A549 (cell line): ENCODE results near the gene PLEKHA7. TPM values are rescaled to one million over a fixed set of nuclear protein-coding genes. Genes with fewer than 3 reads are reported as not detected.

ENCODE experiments used
- ATAC-seq, 2 experiments: fragments of 200-7000 bp in 1 of 2; fragments of >200 bp in 1 of 2; cut with Nextera tagmentation in 1 of 2; cut with Tn5 transposase in 1 of 2; 3 replicates each; pipeline versions ENCODE4 v1.8.0 to v1.9.1; 2018 to 2020; ENCODE audit warnings: mild to moderate bottlenecking in 1 of 2, moderate library complexity in 1 of 2
- CTCF ChIA-PET: fragments of 300-600 bp; sonication (Branson Sonifier 250); formaldehyde crosslinking; extraction: SDS; loops from one replicate; lab custom pipeline; 2021; ENCODE audit warnings: antibody characterized with exemption, inconsistent platforms; lab: Yijun Ruan, JAX
- POLR2A ChIA-PET: fragments of 350-600 bp; formaldehyde crosslinking; extraction: SDS; loops from one replicate; lab custom pipeline; 2021; ENCODE audit warnings: antibody characterized with exemption, inconsistent platforms; lab: Yijun Ruan, JAX
- DNase-seq, 2 experiments: peaks; one replicate each; pipeline versions ENCODE4 v3.0.0 to v3.0.0-alpha.2; 2011 to 2016; ENCODE audit warnings: low read depth in 1 of 2, low spot score in 1 of 2
- FAIRE-seq: peaks from 2 replicates; lab custom pipeline; 2011; peaks lifted over from hg19 to GRCh38; lab: Jason Lieb, UNC
- H3K27ac ChIP-seq, 2 experiments: fragments of >200 bp; sonication (Bioruptor Twin); formaldehyde crosslinking; 3 replicates each; pipeline ENCODE4 v1.5.1; 2016 to 2017
- H3K4me1 ChIP-seq: fragments of >200 bp; sonication (Bioruptor Twin); formaldehyde crosslinking; 3 replicates; pipeline ENCODE4 v1.6.1; 2016
- H3K4me2 ChIP-seq: fragments of >200 bp; sonication (Bioruptor Twin); formaldehyde crosslinking; 3 replicates; pipeline ENCODE4 v1.6.1; 2016
- H3K4me3 ChIP-seq: fragments of >200 bp; sonication (Bioruptor Twin); formaldehyde crosslinking; 3 replicates; pipeline ENCODE4 v1.5.1; 2016
- H3K9me3 ChIP-seq: fragments of >200 bp; sonication (Bioruptor Twin); formaldehyde crosslinking; 3 replicates; pipeline ENCODE4 v1.6.1; 2016
- CBX2 ChIP-seq: fragments of 200-600 bp; sonication (generic); IDR thresholded peaks from 2 replicates; pipeline ENCODE4 v1.6.1; 2016; ENCODE audit warnings: low read depth, mild to moderate bottlenecking, borderline replicate concordance
- CEBPB ChIP-seq, 2 experiments: fragments of >200 bp in 1 of 2; sonication (Bioruptor Twin) in 1 of 2; formaldehyde crosslinking in 1 of 2; IDR thresholded peaks; 2 replicates each; pipeline ENCODE4 v1.6.1; 2012 to 2016
- CTCF ChIP-seq: fragments of >200 bp; sonication (Bioruptor Twin); formaldehyde crosslinking; IDR thresholded peaks from 3 replicates; pipeline ENCODE4 v1.5.1; 2016
- E2F6 ChIP-seq: IDR thresholded peaks from 2 replicates; pipeline ENCODE4 v1.6.1; 2012; ENCODE audit warnings: low read depth, borderline replicate concordance
- EHF ChIP-seq: fragments of 250-450 bp; sonication (Bioruptor Pico); IDR thresholded peaks from 2 replicates; pipeline ENCODE4 v1.5.0; 2020; ENCODE audit warnings: mild to moderate bottlenecking
- ELK1 ChIP-seq: fragments of 150-350 bp; IDR thresholded peaks from 2 replicates; pipeline ENCODE4 v1.6.1; 2014; ENCODE audit warnings: low read depth, mild to moderate bottlenecking, low read length
- EP300 ChIP-seq, 2 experiments: fragments of >200 bp; sonication (Bioruptor Twin); formaldehyde crosslinking; IDR thresholded peaks; 2 replicates in 1 of 2; 3 replicates in 1 of 2; pipeline ENCODE4 v1.6.1; 2016 to 2017
- FOSB ChIP-seq: fragments of 250-450 bp; sonication (Bioruptor Pico); IDR thresholded peaks from 2 replicates; pipeline ENCODE4 v1.5.0; 2020; ENCODE audit warnings: mild to moderate bottlenecking, moderate library complexity
- GATA3 ChIP-seq: IDR thresholded peaks from 2 replicates; pipeline ENCODE4 v1.6.1; 2012; ENCODE audit warnings: borderline replicate concordance
- HDAC2 ChIP-seq: fragments of 200-600 bp; sonication (generic); IDR thresholded peaks from 2 replicates; pipeline ENCODE4 v1.6.1; 2016
- JUNB ChIP-seq: fragments of >200 bp; sonication (Bioruptor Twin); formaldehyde crosslinking; IDR thresholded peaks from 2 replicates; pipeline ENCODE4 v1.6.1; 2016
- MAX ChIP-seq: IDR thresholded peaks from 2 replicates; pipeline ENCODE4 v1.6.1; 2012
- PHF8 ChIP-seq: fragments of 200-600 bp; sonication (generic); IDR thresholded peaks from 2 replicates; pipeline ENCODE4 v1.6.1; 2016; ENCODE audit warnings: low read depth, mild to moderate bottlenecking, antibody characterized with exemption, moderate library complexity, borderline replicate concordance
- RFX5 ChIP-seq: fragments of 450-650 bp; IDR thresholded peaks from 2 replicates; pipeline ENCODE4 v1.7.1; 2014; ENCODE audit warnings: antibody characterized with exemption, mild to moderate bottlenecking, moderate library complexity
- SMC3 ChIP-seq: fragments of >200 bp; sonication (Bioruptor Twin); formaldehyde crosslinking; IDR thresholded peaks from 3 replicates; pipeline ENCODE4 v1.6.1; 2018; ENCODE audit warnings: inconsistent platforms
- SREBF2 ChIP-seq: fragments of 450-650 bp; IDR thresholded peaks from 2 replicates; pipeline ENCODE4 v1.6.1; 2014; ENCODE audit warnings: mild to moderate bottlenecking, moderate library complexity
- TP53 ChIP-seq: fragments of 250-450 bp; sonication (Bioruptor Pico); IDR thresholded peaks from 2 replicates; pipeline ENCODE4 v1.5.0; 2021; ENCODE audit warnings: mild to moderate bottlenecking, moderate library complexity
- USF2 ChIP-seq: fragments of 450-650 bp; IDR thresholded peaks from 2 replicates; pipeline ENCODE4 v1.6.1; 2014; ENCODE audit warnings: antibody characterized with exemption
- ZFP36 ChIP-seq: fragments of 450-650 bp; IDR thresholded peaks from 2 replicates; pipeline ENCODE4 v1.6.1; 2014; ENCODE audit warnings: borderline replicate concordance; ENCODE audit not compliant: partially characterized antibody
- ZSCAN20 ChIP-seq: fragments of 250-450 bp; sonication (Bioruptor Pico); IDR thresholded peaks from 2 replicates; pipeline ENCODE4 v1.8.0; 2022; ENCODE audit warnings: mild to moderate bottlenecking, moderate library complexity
- WGBS: methylation state at CpG from one replicate; pipeline ENCODE4 v1.1.6; 2017; ENCODE audit errors: missing lambda C conversion rate; 5-methylcytosine and 5-hydroxymethylcytosine counted together
- polyA plus RNA-seq, 4 experiments: library from polyadenylated mRNA; depleted of rRNA in 3 of 4; stranded (reverse); fragments of >200 nt; fragmentation: RNase III in 1 of 4; extraction: RNeasy Plus Mini Kit Qiagen cat#74134 plus additional on column Dnase treatment in 1 of 4; gene quantifications; 2 replicates in 3 of 4; 3 replicates in 1 of 4; pipeline ENCODE4 v1.2.3, GENCODE V29; 2011 to 2017

The PLEKHA7 gene
- polyA plus RNA-seq, 2 of the 4 experiments (the other 2 are of a cell fraction): 8.7 to 13.8 TPM

- Histone ChIP-seq H3K9me3 (no peaks in the 10 kb centered on the region), H3K4me3 (no peak overlapping the region), H3K4me2 (no peak overlapping the region), H3K4me1 (peaks cover 18% of the 10 kb centered on the region; the same call in 2 of the 3 replicates), H3K27ac (no peak overlapping the region)
- TF ChIP-seq FOSB (CRISPR knock-in tag) (no peak), GATA3 (no peak), USF2 (no peak), SMC3 (no peak), JUNB (no peak), E2F6 (no peak), MAX (no peak)
- ATAC-seq (no peak), FAIRE-seq (no peak), DNase-seq (no peak)
- ChIA-PET CTCF (no interaction called here), POLR2A (no interaction called here)
- 91% methylated on average over 4 of the region's 4 CpGs for WGBS
These were observed 270.7 kb downstream of the PLEKHA7 start for GRCh38 chr11:16743478-16743877.

GRCh38 chr11:16741473-16741872, 272.7 kb downstream of the PLEKHA7 start:
- CTCF ChIA-PET: interaction anchor here (1.4 to 1.5 kb wide), 2 partner anchors 9 to 47 kb away, joined by 4 to 8 read pairs; no protein-coding TSS in a partner anchor

GRCh38 chr11:16738947-16739815, 275.0 kb downstream of the PLEKHA7 start:
- H3K4me2 ChIP-seq: peak overlapping the region; percentile 86
- ChIA-PET CTCF (interaction anchor here (0.6 to 1.1 kb wide), 2 partner anchors 12 to 49 kb away, joined by 3 read pairs; no protein-coding TSS in a partner anchor), POLR2A (interaction anchor here (1.0 kb wide), 1 partner anchor 11 kb away, joined by 3 read pairs; no protein-coding TSS in a partner anchor)
- peak overlapping the region; percentile 92 to 97 for H3K27ac ChIP-seq
- H3K4me3 ChIP-seq: peak overlapping the region; percentile 88
- 7% methylated on average over 32 of the region's 32 CpGs for WGBS
- H3K9me3 ChIP-seq: no peaks in the 10 kb centered on the region
- H3K4me1 ChIP-seq: peaks cover 18% of the 10 kb centered on the region; the same call in 2 of the 3 replicates
- peak; percentile 15 to 25 for DNase-seq
- peak in 1 of 2 experiments; percentile 7; a peak in 2 of 6 replicates for ATAC-seq
- FAIRE-seq: no peak
- TF ChIP-seq EHF (CRISPR knock-in tag): no peak
- peak; percentile 97 for TF ChIP-seq PHF8
- TF ChIP-seq TP53 (CRISPR knock-in tag): 0 out of 2 replicates have a peak, but pooled peaks have one; percentile 30
- TF ChIP-seq CBX2: no peak
- TF ChIP-seq EP300 (IDR thresholded peaks at IDR 0.05): no peak
- no peak for TF ChIP-seq CTCF
- TF ChIP-seq CEBPB (IDR thresholded peaks at IDR 0.05): no peak
- no peak for TF ChIP-seq ELK1

More at GRCh38 chr11:16741473-16741872, 272.7 kb downstream of the PLEKHA7 start:
- 0 out of 3 replicates have a peak overlapping the region, but pooled peaks have one; percentile 3 for H3K4me2 ChIP-seq
- no peak overlapping the region for H3K27ac ChIP-seq
- DNase-seq: peak in 1 of 2 experiments; percentile 7
- no peak for ATAC-seq
- POLR2A ChIA-PET: no interaction called here
- H3K9me3 ChIP-seq: no peaks in the 10 kb centered on the region
- WGBS: 90% methylated on average over 4 of the region's 4 CpGs
- no peak for TF ChIP-seq ZFP36
- no peak for TF ChIP-seq SREBF2
- no peak for TF ChIP-seq HDAC2
- TF ChIP-seq EP300 (IDR thresholded peaks at IDR 0.05): no peak
- TF ChIP-seq RFX5: no peak
- TF ChIP-seq ZSCAN20 (CRISPR knock-in tag): no peak
- no peak for FAIRE-seq
- no peak overlapping the region for H3K4me3 ChIP-seq
- H3K4me1 ChIP-seq: peaks cover 18% of the 10 kb centered on the region; the same call in 2 of the 3 replicates
